H9 (cell line): ENCODE results near the gene PRR15. TPM values are rescaled to one million over a fixed set of nuclear protein-coding genes. Genes with fewer than 3 reads are reported as not detected.

Experiments used
- DNase-seq: peaks from one replicate; pipeline ENCODE4 v3.0.0-alpha.2; 2017
- H2AFZ ChIP-seq: one replicate; pipeline ENCODE4 v1.6.1; 2013; ENCODE audit warnings: mild to moderate bottlenecking, low read length, control low read depth, moderate library complexity
- H2AK5ac ChIP-seq: 2 replicates; pipeline ENCODE4 v1.6.1; 2013; ENCODE audit warnings: low read length, control low read depth, mixed read lengths; ENCODE audit not compliant: insufficient read length
- H2BK120ac ChIP-seq: one replicate; pipeline ENCODE4 v1.6.1; 2013; ENCODE audit warnings: low read depth, mild to moderate bottlenecking, low read length, control low read depth, inconsistent platforms; ENCODE audit not compliant: poor library complexity, severe bottlenecking
- H2BK12ac ChIP-seq: 2 replicates; pipeline ENCODE4 v1.6.1; 2013; ENCODE audit warnings: low read length, control low read depth, mixed read lengths, low read depth; ENCODE audit not compliant: insufficient read length
- H2BK15ac ChIP-seq: 2 replicates; pipeline ENCODE4 v1.6.1; 2013; ENCODE audit warnings: low read depth, low read length, control low read depth
- H2BK20ac ChIP-seq: one replicate; pipeline ENCODE4 v1.6.1; 2013; ENCODE audit warnings: low read depth, mild to moderate bottlenecking, low read length, control low read depth, inconsistent platforms; ENCODE audit not compliant: poor library complexity, severe bottlenecking
- H2BK5ac ChIP-seq: 2 replicates; pipeline ENCODE4 v1.6.1; 2013; ENCODE audit warnings: low read length, control low read depth, mixed read lengths; ENCODE audit not compliant: insufficient read length
- H3K14ac ChIP-seq: 2 replicates; pipeline ENCODE4 v1.6.1; 2013; ENCODE audit warnings: low read length, control low read depth; ENCODE audit not compliant: insufficient read depth
- H3K18ac ChIP-seq: 2 replicates; pipeline ENCODE4 v1.6.1; 2013; ENCODE audit warnings: low read depth, mild to moderate bottlenecking, mixed read lengths, low read length, control low read depth; ENCODE audit not compliant: insufficient read length
- H3K23ac ChIP-seq: 2 replicates; pipeline ENCODE4 v1.6.1; 2013; ENCODE audit warnings: low read length, control low read depth, mixed read lengths, low read depth; ENCODE audit not compliant: insufficient read length
- H3K23me2 ChIP-seq: 2 replicates; pipeline ENCODE4 v1.6.1; 2013; ENCODE audit warnings: low read depth, mild to moderate bottlenecking, mixed read lengths, low read length, control low read depth; ENCODE audit not compliant: insufficient read length, poor library complexity, severe bottlenecking
- H3K27ac ChIP-seq: 2 replicates; pipeline ENCODE4 v1.5.1; 2013; ENCODE audit warnings: low read length, control low read depth, mixed read lengths, low read depth; ENCODE audit not compliant: insufficient read length
- H3K27me3 ChIP-seq: 2 replicates; pipeline ENCODE4 v1.6.1; 2013; ENCODE audit warnings: low read length, control low read depth, inconsistent platforms; ENCODE audit not compliant: insufficient read depth
- H3K4ac ChIP-seq: 2 replicates; pipeline ENCODE4 v1.6.1; 2013; ENCODE audit warnings: low read depth, mild to moderate bottlenecking, control low read depth, inconsistent platforms, low read length, moderate library complexity
- H3K4me1 ChIP-seq: 2 replicates; pipeline ENCODE4 v1.6.1; 2013; ENCODE audit warnings: low read length, control low read depth, inconsistent platforms; ENCODE audit not compliant: insufficient read depth
- H3K4me2 ChIP-seq: 2 replicates; pipeline ENCODE4 v1.6.1; 2013; ENCODE audit warnings: low read length, control low read depth, mixed read lengths; ENCODE audit not compliant: insufficient read length, insufficient read depth
- H3K56ac ChIP-seq: 2 replicates; pipeline ENCODE4 v1.6.1; 2013; ENCODE audit warnings: low read depth, mild to moderate bottlenecking, mixed read lengths, low read length, control low read depth; ENCODE audit not compliant: insufficient read length
- H3K79me1 ChIP-seq: 2 replicates; pipeline ENCODE4 v1.6.1; 2013; ENCODE audit warnings: low read depth, mild to moderate bottlenecking, moderate library complexity, low read length, control low read depth, inconsistent platforms; ENCODE audit not compliant: insufficient read depth, poor library complexity, severe bottlenecking
- H3K79me2 ChIP-seq: 2 replicates; pipeline ENCODE4 v1.6.1; 2013; ENCODE audit warnings: low read length, control low read depth, inconsistent platforms; ENCODE audit not compliant: insufficient read depth
- H3K9ac ChIP-seq: 2 replicates; pipeline ENCODE4 v1.6.1; 2013; ENCODE audit warnings: low read length, control low read depth, mixed read lengths; ENCODE audit not compliant: insufficient read length; ENCODE audit errors: extremely low read depth
- H3K9me3 ChIP-seq: one replicate; pipeline ENCODE4 v1.6.1; 2013; ENCODE audit warnings: low read depth, low read length, inconsistent platforms; ENCODE audit not compliant: control insufficient read depth
- H3T11ph ChIP-seq: one replicate; pipeline ENCODE4 v1.6.1; 2013; ENCODE audit warnings: mild to moderate bottlenecking, low read length, control low read depth, inconsistent platforms
- H4K20me1 ChIP-seq: one replicate; pipeline ENCODE4 v1.6.1; 2013; ENCODE audit not compliant: control insufficient read depth, insufficient read length, insufficient read depth
- H4K5ac ChIP-seq: 2 replicates; pipeline ENCODE4 v1.6.1; 2013; ENCODE audit warnings: low read depth, mild to moderate bottlenecking, mixed read lengths, low read length, control low read depth; ENCODE audit not compliant: insufficient read length
- H4K8ac ChIP-seq: replicated peaks from 2 replicates; pipeline ENCODE4 v1.6.1; 2013; ENCODE audit warnings: low read length, control low read depth, mixed read lengths, low read depth; ENCODE audit not compliant: insufficient read length
- H4K91ac ChIP-seq: 2 replicates; pipeline ENCODE4 v1.6.1; 2013; ENCODE audit warnings: low read depth, mild to moderate bottlenecking, moderate library complexity, mixed read lengths, low read length, control low read depth; ENCODE audit not compliant: insufficient read length
- H3K27ac Mint-ChIP-seq, 3 experiments: 2 replicates in 2 of 3; 3 replicates in 1 of 3; pipeline ENCODE4 v1.8.0; 2020 to 2021; ENCODE audit warnings: mixed read lengths in 3 of 3, mild to moderate bottlenecking in 1 of 3, moderate library complexity in 1 of 3
- H3K27me3 Mint-ChIP-seq: 2 replicates; pipeline ENCODE4 v1.8.0; 2021; ENCODE audit warnings: low read depth, mild to moderate bottlenecking, moderate library complexity, mixed read lengths
- H3K36me3 Mint-ChIP-seq, 3 experiments: 2 replicates in 2 of 3; 3 replicates in 1 of 3; pipeline ENCODE4 v1.8.0; 2020 to 2021; ENCODE audit warnings: low read depth in 3 of 3, mixed read lengths in 3 of 3; ENCODE audit not compliant: insufficient read depth in 1 of 3
- H3K4me1 Mint-ChIP-seq, 2 experiments: 2 replicates each; pipeline ENCODE4 v1.8.0; 2020; ENCODE audit warnings: mixed read lengths in 2 of 2
- H3K4me3 Mint-ChIP-seq, 2 experiments: 2 replicates in 1 of 2; 3 replicates in 1 of 2; pipeline ENCODE4 v1.8.0; 2020 to 2021; ENCODE audit warnings: mild to moderate bottlenecking in 2 of 2, mixed read lengths in 2 of 2, moderate library complexity in 1 of 2
- H3K9me3 Mint-ChIP-seq, 2 experiments: 2 replicates in 1 of 2; 3 replicates in 1 of 2; pipeline ENCODE4 v1.8.0; 2020; ENCODE audit warnings: mild to moderate bottlenecking in 2 of 2, mixed read lengths in 2 of 2, moderate library complexity in 1 of 2
- WGBS: extraction: QIAGEN DNeasy Blood & Tissue Kit; methylation state at CpG from one replicate; pipeline ENCODE4 v1.1.7; 2013; ENCODE audit warnings: missing lambda C conversion rate, low lambda C conversion rate, mixed read lengths; ENCODE audit not compliant: insufficient read length; ENCODE audit errors: extremely low coverage; 5-methylcytosine and 5-hydroxymethylcytosine counted together
- total RNA-seq: library from RNA; stranded (reverse); gene quantifications from 2 replicates; pipeline ENCODE4 v1.2.1, GENCODE V29; 2021
- TF ChIP-seq, protein P1 (sequence below): fragments of 200-600 bp; sonication (generic); conservative IDR thresholded peaks from 3 replicates; pipeline ENCODE4 v1.8.0; 2021; ENCODE audit warnings: antibody characterized with exemption, mild to moderate bottlenecking

Gene PRR15
- total RNA-seq, 1 experiment from 2014 or later: 15.1 TPM

DNA sequence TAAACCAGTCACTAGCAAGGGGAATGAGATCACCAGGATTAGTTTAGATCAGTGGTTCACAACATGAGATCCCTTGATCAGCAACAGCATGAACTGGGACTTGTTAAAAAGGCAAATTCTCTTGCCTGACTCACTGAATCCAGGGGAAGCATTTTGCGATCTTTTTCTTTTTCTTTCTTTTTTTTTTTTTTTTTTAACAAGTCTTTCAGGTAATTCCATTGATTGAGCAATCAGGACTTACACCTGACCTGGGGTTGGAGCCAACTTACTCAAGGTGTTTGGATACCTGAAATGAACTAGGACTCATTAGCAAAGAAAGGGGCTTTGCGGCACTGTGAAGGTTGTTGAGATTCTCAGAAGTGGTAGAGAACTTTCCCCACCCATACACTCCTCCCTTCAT lies 47.1 kb upstream of the PRR15 start:
- H3K14ac ChIP-seq: no peak overlapping the region
- H3K9ac ChIP-seq: no peak overlapping the region
- Mint-ChIP-seq H3K4me1 (peaks cover 4 to 6% of the 10 kb centered on the region in 2 experiments; a peak in 3 of 4 replicates), H3K27ac (no peak overlapping the region), H3K36me3 (peaks cover 0 to 2% (median 0%) of the 10 kb centered on the region in 3 experiments; a peak in 3 of 7 replicates), H3K4me3 (no peak overlapping the region), H3K9me3 (0 out of 5 replicates have a peak, but pooled peaks cover 0 to 3% of the 10 kb centered on the region in 2 experiments), H3K27me3 (no peaks in the 10 kb centered on the region)
- H2AFZ ChIP-seq: no peak overlapping the region
- H3K27ac ChIP-seq: no peak overlapping the region
- H3K27me3 ChIP-seq: no peaks in the 10 kb centered on the region
- H3K9me3 ChIP-seq: no peaks in the 10 kb centered on the region
- no peaks in the 10 kb centered on the region for H3K23me2 ChIP-seq
- H3T11ph ChIP-seq: no peak overlapping the region
- H4K8ac ChIP-seq: no peak overlapping the region
- H3K56ac ChIP-seq: no peak overlapping the region
- TF ChIP-seq, protein P1, sequence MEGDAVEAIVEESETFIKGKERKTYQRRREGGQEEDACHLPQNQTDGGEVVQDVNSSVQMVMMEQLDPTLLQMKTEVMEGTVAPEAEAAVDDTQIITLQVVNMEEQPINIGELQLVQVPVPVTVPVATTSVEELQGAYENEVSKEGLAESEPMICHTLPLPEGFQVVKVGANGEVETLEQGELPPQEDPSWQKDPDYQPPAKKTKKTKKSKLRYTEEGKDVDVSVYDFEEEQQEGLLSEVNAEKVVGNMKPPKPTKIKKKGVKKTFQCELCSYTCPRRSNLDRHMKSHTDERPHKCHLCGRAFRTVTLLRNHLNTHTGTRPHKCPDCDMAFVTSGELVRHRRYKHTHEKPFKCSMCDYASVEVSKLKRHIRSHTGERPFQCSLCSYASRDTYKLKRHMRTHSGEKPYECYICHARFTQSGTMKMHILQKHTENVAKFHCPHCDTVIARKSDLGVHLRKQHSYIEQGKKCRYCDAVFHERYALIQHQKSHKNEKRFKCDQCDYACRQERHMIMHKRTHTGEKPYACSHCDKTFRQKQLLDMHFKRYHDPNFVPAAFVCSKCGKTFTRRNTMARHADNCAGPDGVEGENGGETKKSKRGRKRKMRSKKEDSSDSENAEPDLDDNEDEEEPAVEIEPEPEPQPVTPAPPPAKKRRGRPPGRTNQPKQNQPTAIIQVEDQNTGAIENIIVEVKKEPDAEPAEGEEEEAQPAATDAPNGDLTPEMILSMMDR: no peak
- no peaks in the 10 kb centered on the region for H3K4me1 ChIP-seq
- no peak overlapping the region for H3K4me2 ChIP-seq
- no peak overlapping the region for H3K23ac ChIP-seq
- no peaks in the 10 kb centered on the region for H4K20me1 ChIP-seq
- no peak overlapping the region for H2BK120ac ChIP-seq
- H4K5ac ChIP-seq: no peak overlapping the region
- no peak overlapping the region for H2BK15ac ChIP-seq
- H4K91ac ChIP-seq: no peak overlapping the region
- no peak overlapping the region for H3K4ac ChIP-seq
- DNase-seq: no peak
- H2BK5ac ChIP-seq: no peak overlapping the region
- no peaks in the 10 kb centered on the region for H3K79me2 ChIP-seq
- WGBS: no CpG with 5 or more reads among the region's 2 CpGs
- no peaks in the 10 kb centered on the region for H3K79me1 ChIP-seq
- no peak overlapping the region for H2BK12ac ChIP-seq
- no peak overlapping the region for H3K18ac ChIP-seq
- no peak overlapping the region for H2BK20ac ChIP-seq
- H2AK5ac ChIP-seq: no peak overlapping the region
